ENCODE data around the gene RPS6KA3.
"Not testable (repeated sequence)": the region's sequence is repeated elsewhere in the genome, so short reads cannot be mapped to it uniquely, and the experiment has no call there.

RPS6KA3 gene

GRCh38 chrX:20140420-20140819 is 126.3 kb downstream of the RPS6KA3 start:
- no peak for FAIRE-seq

GRCh38 chrX:20139966-20140365 is 126.7 kb downstream of the RPS6KA3 start:
- no peak for FAIRE-seq

GRCh38 chrX:20135944-20136343 is 130.8 kb downstream of the RPS6KA3 start:
- FAIRE-seq, result no peak

DNA sequence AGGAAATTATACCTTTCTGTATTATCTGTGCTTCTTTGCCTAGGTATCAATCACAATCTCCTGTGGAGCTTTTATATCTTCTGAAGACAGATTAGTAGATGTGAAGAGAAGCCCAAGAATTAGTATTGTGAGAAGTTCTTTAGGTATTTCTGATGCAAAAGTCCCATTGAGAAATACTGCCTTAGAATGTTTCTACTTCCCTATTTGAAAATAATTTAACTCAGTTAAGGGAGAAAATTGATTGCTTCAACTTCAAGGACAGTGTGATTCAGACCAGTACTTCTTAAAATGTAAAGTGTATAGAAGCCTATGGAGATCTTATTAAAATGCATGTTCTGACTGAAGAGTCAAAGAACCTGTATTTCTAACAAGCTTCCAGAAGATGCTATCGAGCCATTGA is 134.0 kb downstream of the RPS6KA3 start:
- FAIRE-seq, result no peak

GRCh38 chrX:20130357-20130756 is 136.4 kb downstream of the RPS6KA3 start:
- no peak for FAIRE-seq

DNA sequence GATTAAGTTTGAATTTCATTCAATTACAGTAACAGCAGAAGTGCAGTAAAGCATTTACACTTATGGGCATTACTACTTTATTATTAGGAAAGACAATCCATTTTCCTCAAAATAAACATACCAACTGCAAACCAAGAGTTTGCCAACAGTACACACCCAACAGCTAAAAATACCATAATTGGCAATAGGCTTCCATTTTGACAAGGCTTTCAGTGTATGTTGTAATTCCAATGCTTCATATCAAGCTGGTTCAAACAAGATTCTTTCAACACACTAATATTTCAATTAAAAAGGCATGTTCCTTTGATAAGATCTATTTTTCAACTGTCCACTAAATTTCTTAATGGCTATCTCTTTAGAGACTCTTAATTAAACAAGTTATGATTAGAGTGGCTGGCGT is 137.2 kb downstream of the RPS6KA3 start:
- no peak for FAIRE-seq

GRCh38 chrX:20128670-20129069 is 138.0 kb downstream of the RPS6KA3 start:
- FAIRE-seq, result no peak

- FAIRE-seq, result peak; percentile 99
Measured at GRCh38 chrX:20127440-20127839, 139.3 kb downstream of the RPS6KA3 start.

GRCh38 chrX:20126833-20127232 is 139.9 kb downstream of the RPS6KA3 start:
- not testable (repeated sequence) for FAIRE-seq

DNA sequence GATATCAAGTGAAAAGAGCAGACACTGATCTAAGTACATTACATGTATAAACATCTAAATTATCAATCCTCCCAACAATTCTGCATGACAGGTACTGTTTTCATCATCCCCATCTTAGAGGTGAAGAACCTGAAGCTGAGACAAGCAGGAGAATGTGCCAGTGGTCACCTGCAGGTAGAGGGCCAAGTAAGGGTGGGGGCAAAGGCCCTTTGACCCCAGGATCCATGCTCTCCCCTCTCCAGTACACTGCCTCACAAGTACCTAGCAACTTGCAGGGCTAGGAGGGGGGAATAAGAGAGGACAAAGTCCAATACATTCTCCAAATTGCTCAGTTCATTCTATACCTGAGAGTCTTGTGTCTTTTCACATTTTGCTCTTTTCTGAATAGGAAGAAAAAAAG is 141.7 kb downstream of the RPS6KA3 start:
- FAIRE-seq, result no peak

- FAIRE-seq, result no peak
Measured at GRCh38 chrX:20118065-20118824, 148.5 kb downstream of the RPS6KA3 start.

DNA sequence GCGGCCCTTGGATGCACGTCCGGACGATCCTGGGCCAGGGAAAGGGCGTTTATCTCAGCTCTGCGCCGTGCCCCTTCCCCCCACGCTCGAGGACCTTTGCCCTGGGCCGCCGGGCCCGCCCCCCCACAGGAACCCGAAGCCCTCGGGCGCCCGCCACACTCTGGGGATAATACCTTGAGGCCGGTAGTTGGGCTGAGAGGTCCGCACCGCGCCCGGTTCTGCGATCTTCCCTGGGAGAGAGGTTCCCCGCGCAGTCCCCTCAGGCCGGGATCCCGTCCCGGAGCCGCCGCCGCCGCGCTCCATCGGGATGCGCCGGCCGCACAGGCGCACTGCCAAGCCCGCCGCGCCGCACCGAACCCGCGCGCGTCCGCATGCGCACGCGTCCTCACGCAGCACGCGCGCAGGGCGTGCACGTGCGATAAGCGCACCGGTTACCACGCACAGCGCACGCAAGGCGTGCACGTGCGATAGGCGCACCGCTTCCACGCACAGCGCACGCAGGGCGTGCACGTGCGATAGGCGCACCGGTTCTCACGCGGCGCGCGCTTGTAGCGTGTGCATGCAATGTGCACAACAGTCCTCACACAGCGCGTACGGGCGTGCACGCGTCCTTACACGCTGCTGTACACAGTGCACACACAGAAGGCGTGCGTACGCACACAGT is 150.0 kb downstream of the RPS6KA3 start, which contains the start of gene MAP7D2:
MAP7D2 (minus strand) TSS at position 331 of the 664 bp plus-strand sequence; CDS start at position 303, 28 bp downstream.
- FAIRE-seq, result no peak

DNA sequence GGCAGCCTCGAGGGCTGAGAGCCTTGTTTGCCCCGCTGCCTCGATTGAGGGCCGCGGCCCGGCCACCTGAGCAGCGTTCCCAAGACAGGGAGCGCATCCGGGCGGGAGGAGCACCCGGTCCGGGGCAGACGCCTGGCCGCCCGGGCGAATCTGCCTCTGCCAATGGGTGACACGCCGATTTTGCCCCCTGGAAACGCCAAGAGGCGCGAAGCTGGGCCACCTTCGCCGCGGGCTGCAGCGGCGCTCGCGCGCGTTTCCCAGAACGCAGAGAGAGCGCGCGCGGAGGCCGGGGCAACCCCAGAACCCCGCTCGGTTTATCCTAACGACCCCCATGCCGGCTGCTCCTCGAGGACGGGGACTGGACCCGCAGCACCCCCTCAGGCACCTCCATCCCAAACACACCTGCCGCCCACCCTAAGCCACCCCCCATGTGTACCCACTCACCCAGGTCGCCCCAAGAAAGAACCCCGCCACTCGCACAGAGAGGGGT is 150.6 kb downstream of the RPS6KA3 start:
- FAIRE-seq, result no peak

DNA sequence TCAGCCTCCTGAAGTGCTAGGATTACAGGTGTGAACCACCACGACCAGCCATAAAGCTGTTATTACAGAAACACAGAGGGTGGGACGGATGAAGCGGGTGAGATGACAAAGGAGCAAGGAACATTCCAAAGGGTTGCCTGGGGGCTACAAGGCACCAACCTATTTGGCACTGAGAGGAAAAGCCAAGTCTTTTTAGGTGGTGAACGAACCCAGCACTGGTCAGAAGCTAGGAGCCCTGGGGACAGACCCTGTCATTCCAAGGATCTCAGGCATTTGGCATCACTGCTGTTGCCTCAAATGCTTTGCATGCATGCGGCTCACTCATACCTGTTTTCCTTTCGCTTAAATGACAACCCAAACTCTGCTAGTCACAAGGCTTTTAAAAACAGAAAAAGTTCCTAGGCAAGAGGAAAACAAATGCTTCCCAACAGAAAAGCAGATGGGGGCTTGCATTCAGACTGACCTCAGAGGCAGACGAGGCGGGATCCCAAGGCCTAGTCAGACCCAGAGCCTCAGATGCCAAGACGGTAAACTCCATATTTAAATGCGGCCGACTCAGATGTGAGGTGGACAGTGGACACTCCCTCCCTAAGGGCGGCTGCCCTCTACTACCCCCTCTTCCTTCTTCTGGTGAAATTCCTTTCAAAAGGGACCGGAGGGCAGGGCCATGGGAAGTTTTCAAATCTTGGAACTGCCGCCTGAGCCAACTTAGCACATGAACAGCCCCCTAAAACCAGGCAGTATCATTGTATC is 154.5 kb downstream of the RPS6KA3 start:
- no peak for FAIRE-seq

DNA sequence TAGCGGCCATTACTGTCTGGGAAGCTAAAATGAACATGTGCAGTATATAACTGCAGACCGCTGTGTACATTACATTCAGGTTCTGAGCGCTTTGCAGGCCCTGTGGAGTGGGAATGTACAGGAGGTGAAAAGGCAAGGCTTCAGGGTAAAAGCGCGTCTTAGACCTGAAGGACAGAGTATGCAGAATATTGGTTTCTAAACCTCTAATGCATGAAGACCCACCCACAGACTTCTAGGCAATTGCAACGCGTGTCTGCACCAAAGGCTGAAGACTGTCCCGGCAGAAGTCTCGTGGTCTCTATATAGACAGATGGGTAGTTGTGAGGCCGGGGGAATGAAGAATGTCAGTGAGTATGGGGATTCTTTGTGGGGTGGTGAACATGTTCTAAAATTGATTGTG is 155.4 kb downstream of the RPS6KA3 start:
- no peak for FAIRE-seq

DNA sequence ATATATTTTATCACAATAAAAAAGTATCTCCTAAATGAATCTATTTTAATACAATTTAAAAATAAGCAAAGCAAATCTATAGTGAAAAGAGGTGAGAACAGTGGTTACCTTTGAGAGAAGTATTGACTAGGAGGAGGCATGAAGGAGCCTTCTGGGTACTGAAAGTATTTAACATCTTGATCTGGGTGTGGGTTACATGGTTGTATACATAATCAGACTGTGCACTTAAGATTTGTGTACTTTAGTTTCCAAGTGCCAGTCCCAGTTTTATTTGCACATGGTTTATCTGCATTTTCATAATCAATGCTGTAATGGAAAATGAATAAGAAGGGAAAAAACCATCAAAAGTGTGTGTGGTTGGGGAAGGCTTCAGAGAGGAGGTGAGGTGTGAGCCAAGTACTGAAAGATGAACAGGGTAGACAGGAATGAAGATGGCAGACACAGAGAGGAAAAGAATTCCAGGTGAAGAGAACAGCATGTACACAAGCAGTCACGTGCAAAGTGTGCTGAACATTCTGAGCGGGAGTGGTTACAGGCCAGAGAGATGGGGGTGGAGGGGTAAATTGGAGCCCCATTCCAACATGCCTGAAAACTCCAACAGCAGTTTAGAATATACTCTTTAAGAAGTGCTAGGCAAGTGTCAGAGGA is 164.7 kb downstream of the RPS6KA3 start:
- FAIRE-seq, result no peak
